Activated naive CD8-positive, alpha-beta T cell (primary cell): ENCODE results near the gene DTHD1.

Experiments
- H3K27ac Mint-ChIP-seq: one replicate; pipeline ENCODE4 v1.8.0; 2021; ENCODE audit warnings: mixed read lengths
- H3K27me3 Mint-ChIP-seq: one replicate; pipeline ENCODE4 v1.8.0; 2021; ENCODE audit warnings: mixed read lengths
- H3K36me3 Mint-ChIP-seq: one replicate; pipeline ENCODE4 v1.8.0; 2021; ENCODE audit warnings: mixed read lengths
- H3K4me1 Mint-ChIP-seq: one replicate; pipeline ENCODE4 v1.8.0; 2021; ENCODE audit warnings: low read depth, mixed read lengths
- H3K4me3 Mint-ChIP-seq: one replicate; pipeline ENCODE4 v1.8.0; 2021; ENCODE audit warnings: mild to moderate bottlenecking, mixed read lengths
- H3K9me3 Mint-ChIP-seq: one replicate; pipeline ENCODE4 v1.8.0; 2021; ENCODE audit warnings: low read depth, mixed read lengths

DTHD1 gene

DNA sequence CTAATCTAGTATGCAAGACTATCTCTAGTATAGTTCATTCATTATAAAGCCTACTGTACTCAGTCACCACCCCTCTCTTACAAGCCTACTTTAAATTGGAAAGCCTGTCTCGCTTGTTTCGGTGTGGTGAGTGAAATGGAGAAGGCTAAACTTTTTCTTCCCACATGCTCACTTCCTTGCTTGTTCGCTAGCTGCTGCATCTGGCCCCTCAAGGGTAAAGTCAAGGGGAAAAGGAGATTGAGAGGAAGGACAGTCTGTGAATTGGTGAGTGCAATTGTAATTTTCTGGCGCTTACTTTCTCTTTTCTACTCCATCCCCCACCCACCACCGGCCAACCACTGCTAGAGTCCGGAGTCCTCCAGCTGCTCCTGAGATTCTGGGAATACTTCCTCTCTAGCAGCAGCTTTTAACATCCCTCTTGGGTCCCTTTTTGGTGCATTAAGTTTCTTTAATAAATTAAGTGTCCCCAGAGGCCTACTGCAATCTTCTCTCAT, 25.0 kb upstream of the DTHD1 start:
- H3K36me3 Mint-ChIP-seq, result no peaks in the 10 kb centered on the region
- H3K27me3 Mint-ChIP-seq, result no peaks in the 10 kb centered on the region
- H3K4me1 Mint-ChIP-seq, result peaks cover 40% of the 10 kb centered on the region
- H3K4me3 Mint-ChIP-seq, result peak overlapping the region; percentile 38
- H3K27ac Mint-ChIP-seq, result peak overlapping the region; percentile 84
- H3K9me3 Mint-ChIP-seq, result no peaks in the 10 kb centered on the region

- Mint-ChIP-seq H3K27ac (no peak overlapping the region), H3K36me3 (no peaks in the 10 kb centered on the region), H3K9me3 (no peaks in the 10 kb centered on the region), H3K27me3 (no peaks in the 10 kb centered on the region), H3K4me1 (peaks cover 20% of the 10 kb centered on the region), H3K4me3 (no peak overlapping the region)
These were observed 20.7 kb upstream of the DTHD1 start for GRCh38 chr4:36260731-36261130.

- no peaks in the 10 kb centered on the region for H3K9me3 Mint-ChIP-seq
- no peaks in the 10 kb centered on the region for H3K36me3 Mint-ChIP-seq
- H3K27me3 Mint-ChIP-seq, result no peaks in the 10 kb centered on the region
- H3K27ac Mint-ChIP-seq, result no peak overlapping the region
- H3K4me3 Mint-ChIP-seq, result no peak overlapping the region
- peaks cover 33% of the 10 kb centered on the region for H3K4me1 Mint-ChIP-seq
These were observed 17.1 kb upstream of the DTHD1 start for GRCh38 chr4:36264207-36264826.

- peaks cover 40% of the 10 kb centered on the region for H3K4me1 Mint-ChIP-seq
- no peaks in the 10 kb centered on the region for H3K36me3 Mint-ChIP-seq
- H3K27ac Mint-ChIP-seq, result peak overlapping the region; percentile 58
- H3K27me3 Mint-ChIP-seq, result no peaks in the 10 kb centered on the region
- H3K4me3 Mint-ChIP-seq, result no peak overlapping the region
- no peaks in the 10 kb centered on the region for H3K9me3 Mint-ChIP-seq
These were observed 13.7 kb upstream of the DTHD1 start for GRCh38 chr4:36267486-36268268.

- H3K36me3 Mint-ChIP-seq, result no peaks in the 10 kb centered on the region
- H3K4me1 Mint-ChIP-seq, result peaks cover 41% of the 10 kb centered on the region
- no peaks in the 10 kb centered on the region for H3K9me3 Mint-ChIP-seq
- no peak overlapping the region for H3K4me3 Mint-ChIP-seq
- peak overlapping the region; percentile 70 for H3K27ac Mint-ChIP-seq
- no peaks in the 10 kb centered on the region for H3K27me3 Mint-ChIP-seq
These were observed 12.3 kb upstream of the DTHD1 start for GRCh38 chr4:36269101-36269500.

DNA sequence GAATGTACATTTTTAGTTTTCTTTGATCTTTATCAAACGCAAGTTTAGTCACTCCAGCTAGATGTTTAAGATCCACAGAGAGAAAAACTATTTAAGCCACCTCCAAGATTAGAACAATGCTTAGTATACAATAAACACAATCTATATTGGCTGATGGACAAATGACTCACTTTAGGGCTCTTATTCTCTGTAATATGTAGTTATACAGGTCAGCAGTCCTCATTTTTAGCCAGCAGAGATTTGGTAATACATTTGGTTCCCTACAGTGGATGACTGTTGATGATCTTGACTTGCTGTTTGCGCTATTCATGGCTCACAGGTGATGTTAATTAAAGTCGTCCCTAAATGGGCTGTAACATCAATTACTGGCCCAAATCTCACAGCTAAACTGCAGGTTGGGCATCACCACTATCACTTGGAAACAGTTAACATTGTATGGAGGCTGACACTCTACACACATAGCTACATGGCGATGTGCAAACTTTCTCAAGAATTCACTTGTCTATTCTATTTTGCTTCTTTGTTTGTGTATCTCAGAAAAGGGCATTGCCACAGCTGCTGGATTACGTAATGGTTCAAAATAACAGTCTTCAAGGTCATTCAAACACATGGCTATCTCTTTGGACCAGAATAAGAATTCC, 11.8 kb upstream of the DTHD1 start:
- H3K27me3 Mint-ChIP-seq, result no peaks in the 10 kb centered on the region
- H3K27ac Mint-ChIP-seq, result peak overlapping the region; percentile 70
- no peaks in the 10 kb centered on the region for H3K36me3 Mint-ChIP-seq
- peaks cover 38% of the 10 kb centered on the region for H3K4me1 Mint-ChIP-seq
- no peaks in the 10 kb centered on the region for H3K9me3 Mint-ChIP-seq
- H3K4me3 Mint-ChIP-seq, result no peak overlapping the region

DNA sequence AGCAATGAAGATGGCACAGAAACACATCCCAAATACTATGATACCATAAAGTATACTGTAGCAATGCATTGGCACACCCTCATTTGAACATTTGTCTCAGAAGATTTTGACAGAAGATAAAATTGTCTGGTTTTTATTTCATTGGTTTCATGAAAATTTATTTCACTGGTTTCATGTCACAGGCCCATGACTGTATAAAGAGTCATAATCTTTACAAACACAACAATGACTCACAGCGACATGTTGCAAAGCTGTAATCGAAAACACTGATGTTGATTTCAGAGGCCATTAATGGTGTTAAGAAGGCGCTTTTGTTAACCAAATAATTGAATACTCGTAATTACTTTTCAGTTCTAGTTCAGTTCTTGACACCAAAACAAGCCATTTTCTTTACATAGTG, 8.1 kb upstream of the DTHD1 start:
- H3K36me3 Mint-ChIP-seq, result no peaks in the 10 kb centered on the region
- H3K4me1 Mint-ChIP-seq, result peaks cover 25% of the 10 kb centered on the region
- no peaks in the 10 kb centered on the region for H3K27me3 Mint-ChIP-seq
- peak overlapping the region; percentile 28 for H3K27ac Mint-ChIP-seq
- no peak overlapping the region for H3K4me3 Mint-ChIP-seq
- no peaks in the 10 kb centered on the region for H3K9me3 Mint-ChIP-seq

DNA sequence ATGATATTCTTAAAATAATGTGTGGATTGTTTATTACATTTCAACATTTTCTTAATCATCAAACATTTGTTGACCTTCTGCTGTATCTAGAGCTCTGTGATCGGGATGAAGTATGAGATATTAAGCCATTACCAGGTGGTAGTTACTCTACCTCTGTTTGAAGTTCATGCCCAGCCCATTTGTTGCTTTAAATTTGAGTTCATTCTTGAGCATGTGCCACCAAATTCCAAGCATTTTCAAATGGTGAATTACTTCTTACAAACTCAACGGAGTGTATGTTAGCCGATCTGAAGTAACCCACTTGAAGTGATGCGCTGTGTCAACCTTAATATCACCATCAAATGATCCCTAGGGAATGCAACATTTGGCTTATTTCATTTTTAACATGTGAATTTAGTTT, 7.3 kb upstream of the DTHD1 start:
- Mint-ChIP-seq H3K4me3 (no peak overlapping the region), H3K4me1 (peaks cover 24% of the 10 kb centered on the region), H3K27me3 (no peaks in the 10 kb centered on the region), H3K27ac (no peak overlapping the region), H3K9me3 (no peaks in the 10 kb centered on the region), H3K36me3 (no peaks in the 10 kb centered on the region)

DNA sequence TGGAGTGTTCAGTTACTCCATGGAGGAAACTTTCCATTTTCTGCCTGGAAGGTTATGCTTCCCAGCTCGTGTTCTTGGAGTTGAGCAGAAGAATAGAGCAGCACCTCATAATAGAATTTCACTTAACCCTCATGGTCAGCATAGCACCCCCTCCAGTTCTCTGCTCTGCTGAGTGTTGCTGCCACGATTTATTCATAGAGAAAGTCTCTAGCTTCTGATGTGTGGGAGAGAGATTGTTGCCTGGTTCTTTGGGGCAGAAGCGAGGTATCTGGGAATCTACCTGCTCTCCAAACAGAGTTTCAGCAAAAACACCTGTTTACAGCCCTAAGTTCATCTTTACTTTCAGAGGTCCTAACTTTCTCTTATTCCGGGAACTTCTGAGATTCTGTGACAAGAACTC, 3.9 kb upstream of the DTHD1 start:
- H3K4me3 Mint-ChIP-seq, result no peak overlapping the region
- H3K4me1 Mint-ChIP-seq, result peaks cover 27% of the 10 kb centered on the region
- H3K27ac Mint-ChIP-seq, result no peak overlapping the region
- H3K9me3 Mint-ChIP-seq, result no peaks in the 10 kb centered on the region
- H3K36me3 Mint-ChIP-seq, result no peaks in the 10 kb centered on the region
- H3K27me3 Mint-ChIP-seq, result no peaks in the 10 kb centered on the region

GRCh38 chr4:36278789-36279188, 2.6 kb upstream of the DTHD1 start:
- peak overlapping the region; percentile 64 for H3K27ac Mint-ChIP-seq

DNA sequence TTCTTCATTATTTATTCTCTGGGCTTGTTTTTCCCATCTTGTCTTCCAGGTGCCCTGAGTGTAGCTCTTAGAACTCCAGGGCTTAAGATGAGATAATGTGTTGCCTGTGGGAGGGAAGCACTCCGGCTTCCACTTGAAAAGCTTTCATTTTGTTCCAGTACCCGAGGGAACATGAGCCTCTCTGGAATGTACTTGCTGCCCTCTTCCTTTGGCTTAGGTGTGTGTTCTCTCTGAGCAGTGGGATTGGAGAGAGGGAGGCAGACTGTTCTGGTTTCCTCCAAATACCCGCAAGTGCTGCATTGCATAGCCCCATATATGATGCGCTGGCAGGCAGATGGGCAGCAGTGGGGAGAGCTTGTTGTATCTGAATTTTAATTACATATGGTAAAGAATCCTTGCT, 861 bp upstream of the DTHD1 start:
- Mint-ChIP-seq H3K36me3 (peaks cover 3% of the 10 kb centered on the region), H3K27ac (peak overlapping the region; percentile 31), H3K9me3 (no peaks in the 10 kb centered on the region), H3K4me1 (peaks cover 39% of the 10 kb centered on the region), H3K4me3 (no peak overlapping the region), H3K27me3 (no peaks in the 10 kb centered on the region)

More at GRCh38 chr4:36278789-36279188, 2.6 kb upstream of the DTHD1 start:
- no peaks in the 10 kb centered on the region for H3K27me3 Mint-ChIP-seq
- peaks cover 25% of the 10 kb centered on the region for H3K4me1 Mint-ChIP-seq
- peaks cover 1% of the 10 kb centered on the region for H3K36me3 Mint-ChIP-seq
- H3K9me3 Mint-ChIP-seq, result no peaks in the 10 kb centered on the region
- H3K4me3 Mint-ChIP-seq, result no peak overlapping the region

- no peaks in the 10 kb centered on the region for H3K27me3 Mint-ChIP-seq
- peaks cover 3% of the 10 kb centered on the region for H3K36me3 Mint-ChIP-seq
- H3K9me3 Mint-ChIP-seq, result peaks cover 3% of the 10 kb centered on the region
- H3K4me1 Mint-ChIP-seq, result peaks cover 55% of the 10 kb centered on the region
- no peak overlapping the region for H3K4me3 Mint-ChIP-seq
- no peak overlapping the region for H3K27ac Mint-ChIP-seq
These were observed 1.2 kb downstream of the DTHD1 start for GRCh38 chr4:36282503-36283030.

DNA sequence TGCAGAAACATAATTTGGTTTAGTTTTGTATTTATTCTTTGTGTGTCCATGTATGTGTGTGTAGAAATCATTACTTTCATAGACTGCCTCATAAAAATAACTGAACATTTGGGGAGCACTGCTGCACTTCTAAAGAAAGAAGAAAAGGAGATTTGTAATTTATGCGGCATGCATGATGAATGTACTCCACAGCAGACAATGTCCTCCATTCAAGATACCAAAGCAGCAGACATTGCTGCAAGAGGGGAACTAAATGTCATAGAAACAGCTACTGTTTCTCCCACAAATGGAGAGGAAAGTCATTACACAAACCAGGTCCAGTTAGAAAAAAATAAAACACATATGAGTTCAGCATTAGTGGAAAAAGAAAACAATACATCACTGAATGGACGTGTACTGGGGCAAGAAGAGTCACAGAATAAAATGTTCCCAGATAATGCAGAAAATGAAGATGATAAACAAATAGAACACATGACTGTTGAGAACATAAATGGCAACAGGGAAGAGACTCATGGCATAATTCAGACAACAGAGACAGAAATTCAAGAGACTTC, 2.6 kb downstream of the DTHD1 start:
- peaks cover 3% of the 10 kb centered on the region for H3K36me3 Mint-ChIP-seq
- H3K4me1 Mint-ChIP-seq, result peaks cover 51% of the 10 kb centered on the region
- H3K9me3 Mint-ChIP-seq, result peaks cover 3% of the 10 kb centered on the region
- H3K27me3 Mint-ChIP-seq, result no peaks in the 10 kb centered on the region
- H3K27ac Mint-ChIP-seq, result peak overlapping the region; percentile 36
- peak overlapping the region; percentile 3 for H3K4me3 Mint-ChIP-seq

GRCh38 chr4:36285784-36286480, 4.5 kb downstream of the DTHD1 start:
- peaks cover 43% of the 10 kb centered on the region for H3K4me1 Mint-ChIP-seq
- H3K9me3 Mint-ChIP-seq, result peaks cover 3% of the 10 kb centered on the region
- H3K27me3 Mint-ChIP-seq, result no peaks in the 10 kb centered on the region
- peak overlapping the region; percentile 95 for H3K27ac Mint-ChIP-seq
- H3K36me3 Mint-ChIP-seq, result peaks cover 3% of the 10 kb centered on the region
- peak overlapping the region; percentile 75 for H3K4me3 Mint-ChIP-seq
